HEK293T (cell line): ENCODE data around the gene GNAQ.

ENCODE experiments used
- CTBP1 ChIP-seq: fragments of 450-650 bp; IDR thresholded peaks from 2 replicates; pipeline ENCODE4 v1.6.1; 2016; ENCODE audit warnings: borderline replicate concordance
- ELF4 ChIP-seq: fragments of 450-650 bp; IDR thresholded peaks from 2 replicates; pipeline ENCODE4 v1.6.1; 2017; ENCODE audit warnings: antibody characterized with exemption
- FOXM1 ChIP-seq: fragments of 450-650 bp; IDR thresholded peaks from 2 replicates; pipeline ENCODE4 v1.6.1; 2017; ENCODE audit warnings: mild to moderate bottlenecking, borderline replicate concordance
- HDGF ChIP-seq: fragments of 450-650 bp; IDR thresholded peaks from 2 replicates; pipeline ENCODE4 v1.6.1; 2017; ENCODE audit warnings: antibody characterized with exemption, borderline replicate concordance
- L3MBTL2 ChIP-seq: fragments of 450-650 bp; conservative IDR thresholded peaks from 2 replicates; pipeline ENCODE4 v1.6.1; 2016; ENCODE audit warnings: mild to moderate bottlenecking
- LEF1 ChIP-seq: fragments of 450-650 bp; IDR thresholded peaks from 2 replicates; pipeline ENCODE4 v1.6.1; 2017; ENCODE audit warnings: mild to moderate bottlenecking, borderline replicate concordance
- SP1 ChIP-seq: fragments of 450-650 bp; IDR thresholded peaks from 2 replicates; pipeline ENCODE4 v1.6.1; 2017
- TARDBP ChIP-seq: fragments of 450-650 bp; IDR thresholded peaks from 2 replicates; pipeline ENCODE4 v1.6.1; 2016
- ZNF384 ChIP-seq: fragments of 450-650 bp; IDR thresholded peaks from 2 replicates; pipeline ENCODE4 v1.6.1; 2016
- TF ChIP-seq, protein P1 (sequence below): fragments of 450-650 bp; IDR thresholded peaks from 2 replicates; pipeline ENCODE4 v1.6.1; 2016

DNA sequence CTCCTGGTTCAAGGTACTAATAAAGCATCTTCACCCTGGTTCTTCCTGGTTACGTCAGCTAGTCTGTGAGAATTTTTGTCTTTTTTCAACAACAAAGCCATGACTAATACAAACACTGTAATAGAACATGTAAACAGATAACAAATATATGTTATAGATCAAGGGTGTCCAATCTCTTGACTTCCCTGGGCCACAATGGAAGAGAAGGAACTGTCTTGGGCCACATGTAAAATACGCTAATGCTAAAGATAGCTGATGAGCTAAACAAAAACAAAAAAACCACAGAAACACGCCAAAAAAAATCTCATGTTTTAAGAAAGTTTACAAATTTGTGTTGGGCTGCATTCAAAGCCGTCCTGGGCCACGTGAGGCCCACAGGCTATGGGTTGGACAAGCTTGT is 259.0 kb downstream of the GNAQ start:
- TF ChIP-seq, protein P1, sequence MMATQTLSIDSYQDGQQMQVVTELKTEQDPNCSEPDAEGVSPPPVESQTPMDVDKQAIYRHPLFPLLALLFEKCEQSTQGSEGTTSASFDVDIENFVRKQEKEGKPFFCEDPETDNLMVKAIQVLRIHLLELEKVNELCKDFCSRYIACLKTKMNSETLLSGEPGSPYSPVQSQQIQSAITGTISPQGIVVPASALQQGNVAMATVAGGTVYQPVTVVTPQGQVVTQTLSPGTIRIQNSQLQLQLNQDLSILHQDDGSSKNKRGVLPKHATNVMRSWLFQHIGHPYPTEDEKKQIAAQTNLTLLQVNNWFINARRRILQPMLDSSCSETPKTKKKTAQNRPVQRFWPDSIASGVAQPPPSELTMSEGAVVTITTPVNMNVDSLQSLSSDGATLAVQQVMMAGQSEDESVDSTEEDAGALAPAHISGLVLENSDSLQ, result no peak
- TF ChIP-seq TARDBP, result no peak
- TF ChIP-seq ELF4, result no peak
- TF ChIP-seq CTBP1, result no peak
- TF ChIP-seq L3MBTL2, result no peak
- no peak for TF ChIP-seq SP1
- no peak for TF ChIP-seq ZNF384
- no peak for TF ChIP-seq FOXM1
- TF ChIP-seq HDGF, result no peak
- TF ChIP-seq LEF1, result no peak
